AG04449 (cell line): ENCODE measurements around the gene PARP3.

Experiments used
- CTCF ChIA-PET: fragments of 350-600 bp; formaldehyde crosslinking; extraction: SDS; loops from one replicate; lab custom pipeline; 2021; ENCODE audit warnings: antibody characterized with exemption; lab: Yijun Ruan, JAX
- POLR2A ChIA-PET: fragments of 400-600, 350-600 bp; formaldehyde crosslinking; extraction: SDS; loops from one replicate; lab custom pipeline; 2020; ENCODE audit warnings: antibody characterized with exemption, inconsistent platforms; lab: Yijun Ruan, JAX
- DNase-seq: peaks from one replicate; pipeline ENCODE4 v3.0.0-alpha.2; 2010; ENCODE audit warnings: low read depth, low spot score
- H3K4me3 ChIP-seq: 2 replicates; pipeline ENCODE4 v1.5.1; 2011; ENCODE audit warnings: low read depth, mild to moderate bottlenecking, control low read depth, low read length
- CTCF ChIP-seq: IDR thresholded peaks from one replicate; pipeline ENCODE4 v1.5.1; 2011; ENCODE audit warnings: mild to moderate bottlenecking, moderate library complexity, low read length, control low read depth, inconsistent platforms; ENCODE audit not compliant: insufficient read depth; ENCODE audit errors: missing control alignments

Gene PARP3

GRCh38 chr3:51955175-51955892 lies 13.2 kb downstream of the PARP3 start, which contains the start of gene GPR62:
TSS of gene GPR62 (plus strand) at chr3:51955381. CDS start at chr3:51955653, 272 bp downstream.
- TF ChIP-seq CTCF, result no peak
- DNase-seq, result no peak
- no peak within 1 kb of the TSS for H3K4me3 ChIP-seq
- ChIA-PET POLR2A (no interaction called here), CTCF (interaction anchor here (2.7 to 6.7 kb wide), 3 partner anchors 10 to 19 kb away, joined by 11 to 52 read pairs (median 33); partner anchors contain the start of genes ABHD14A, ABHD14B, PARP3 and RRP9)

GRCh38 chr3:51955893-51956770 lies 14.0 kb downstream of the PARP3 start:
- no peak overlapping the region for H3K4me3 ChIP-seq
- ChIA-PET CTCF (interaction anchor here (2.3 to 6.7 kb wide), 4 partner anchors 9 to 18 kb away, joined by 8 to 52 read pairs (median 22); partner anchors contain the start of genes ABHD14A, ABHD14B, PARP3 and RRP9), POLR2A (no interaction called here)
- peak; percentile 47 for TF ChIP-seq CTCF
- DNase-seq, result no peak

GRCh38 chr3:51957520-51958205 lies 15.5 kb downstream of the PARP3 start:
- no peak for TF ChIP-seq CTCF
- H3K4me3 ChIP-seq, result no peak overlapping the region
- CTCF ChIA-PET, result interaction anchor here (0.9 to 2.3 kb wide), 4 partner anchors 14 to 25 kb away, joined by 3 to 8 read pairs (median 4); partner anchors contain the start of genes ABHD14B and PARP3
- DNase-seq, result no peak
- POLR2A ChIA-PET, result interaction anchor here (1.1 kb wide), 1 partner anchor 17 kb away, joined by 3 read pairs; the partner anchor contains the start of gene ABHD14A

GRCh38 chr3:51958603-51959521 lies 16.7 kb downstream of the PARP3 start:
- no peak overlapping the region for H3K4me3 ChIP-seq
- no peak for DNase-seq
- CTCF ChIA-PET, result interaction anchor here (0.8 to 7.3 kb wide), 3 partner anchors 15 to 16 kb away, joined by 5 to 67 read pairs (median 8); partner anchors contain the start of genes ABHD14A, ABHD14B and PARP3
- no peak for TF ChIP-seq CTCF
- POLR2A ChIA-PET, result interaction anchor here (1.1 kb wide), 1 partner anchor 16 kb away, joined by 3 read pairs; the partner anchor contains the start of gene ABHD14A

- ChIA-PET POLR2A (no interaction called here), CTCF (interaction anchor here (0.8 to 7.3 kb wide), 3 partner anchors 10 to 17 kb away, joined by 5 to 67 read pairs (median 6); partner anchors contain the start of genes ABHD14A, ABHD14B and PARP3)
- H3K4me3 ChIP-seq, result no peak overlapping the region
- TF ChIP-seq CTCF, result no peak
- no peak for DNase-seq
Measured at GRCh38 chr3:51959651-51960050, 17.5 kb downstream of the PARP3 start.
